NOMO-1 treated with dmso at 0.1 percent for 144 hours (cell line): Measurements from ENCODE around the gene EPG5.
"Not testable (repeated sequence)": the region's sequence is repeated elsewhere in the genome, so short reads cannot be mapped to it uniquely, and the experiment has no call there.

Experiments
- DNase-seq: peaks from one replicate; lab custom pipeline; 2025; ENCODE audit not compliant: unreplicated experiment; lab: John Stamatoyannopoulos, UW

EPG5 gene

GRCh38 chr18:45820106-45820745, 146.9 kb downstream of the EPG5 start:
- no peak for DNase-seq

DNA sequence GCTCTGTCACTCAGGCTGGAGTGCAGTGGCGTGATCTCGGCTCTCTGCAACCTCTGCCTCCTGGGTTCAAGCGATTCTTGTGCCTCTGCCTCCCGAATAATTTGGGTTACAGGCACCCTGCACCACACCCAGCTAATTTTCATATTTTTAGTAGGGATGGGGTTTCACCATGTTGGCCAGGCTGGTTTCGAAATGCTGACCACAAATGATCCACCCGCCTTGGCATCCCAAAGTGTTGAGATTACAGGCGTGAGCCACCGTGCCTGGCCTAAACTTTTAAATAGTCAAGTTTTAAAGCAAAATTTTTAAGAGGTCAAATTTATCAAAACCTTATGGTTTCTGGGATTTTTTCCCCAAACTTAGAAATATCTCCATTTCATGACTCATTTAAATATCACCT, 148.4 kb downstream of the EPG5 start:
- DNase-seq = not testable (repeated sequence)

DNA sequence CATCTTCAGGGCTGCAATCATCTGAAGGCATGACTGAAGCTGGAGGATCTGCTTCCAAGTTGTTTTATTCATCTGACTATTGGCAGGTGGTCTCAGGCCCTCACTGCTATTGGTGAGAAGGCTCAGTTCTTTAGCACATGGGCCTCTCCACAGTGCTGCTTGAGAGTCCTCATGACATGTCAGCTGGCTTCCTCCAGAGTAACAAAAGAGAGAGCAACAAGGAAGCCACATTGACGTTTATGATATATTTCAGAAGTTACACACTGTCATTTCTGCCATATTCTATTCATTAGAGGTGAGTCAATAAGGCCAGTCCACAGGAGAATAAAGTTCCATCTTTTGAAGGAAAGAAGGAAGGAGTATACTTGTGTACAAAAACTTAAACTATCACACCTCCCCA, 149.6 kb downstream of the EPG5 start:
- DNase-seq = no peak

GRCh38 chr18:45814733-45815132, 152.4 kb downstream of the EPG5 start:
- not testable (repeated sequence) for DNase-seq

- DNase-seq = not testable (repeated sequence)
These were observed 160.0 kb downstream of the EPG5 start for GRCh38 chr18:45807144-45807543.

GRCh38 chr18:45806226-45806625, 160.9 kb downstream of the EPG5 start:
- DNase-seq = no peak

- DNase-seq = no peak
These were observed 161.6 kb downstream of the EPG5 start for GRCh38 chr18:45805551-45805950.

GRCh38 chr18:45802814-45803492, 164.2 kb downstream of the EPG5 start:
- no peak for DNase-seq

- DNase-seq = no peak
These were observed 165.6 kb downstream of the EPG5 start for GRCh38 chr18:45801416-45802004.
